ENCODE data around the gene SDR42E2. TPM values are rescaled to one million over a fixed set of nuclear protein-coding genes. Genes with fewer than 3 reads are reported as not detected.
A peak's percentile ranks its signal among the peaks of the same experiment; 100 is the strongest.

The SDR42E2 gene
- total RNA-seq, 2 donors from 2014 or later: not detected

DNA sequence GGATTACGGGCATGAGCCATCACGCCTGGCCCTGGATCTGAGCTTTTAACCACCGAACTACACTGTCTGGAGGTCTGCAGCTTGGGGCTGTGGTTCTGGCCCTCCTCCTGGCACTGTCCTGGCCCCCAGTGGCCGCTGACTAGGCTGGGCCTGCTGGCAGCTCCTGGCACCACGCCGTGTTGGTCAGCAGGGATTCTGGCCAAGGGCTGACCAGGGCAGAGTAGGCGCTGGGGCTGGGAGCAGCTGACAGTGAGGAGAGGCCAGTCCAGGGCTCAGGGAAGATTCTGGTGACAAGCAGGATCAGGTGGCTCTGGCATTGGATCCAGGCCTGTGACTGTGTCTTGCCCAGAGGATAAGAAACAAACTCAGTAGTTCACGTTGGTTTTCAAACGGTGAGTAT, 58.4 kb downstream of the SDR42E2 start:
- H3K27ac ChIP-seq (ENCODE audit: low read depth, low read length): no peak overlapping the region
- H3K27me3 ChIP-seq (ENCODE audit: control insufficient read depth, insufficient read depth, low read length, poor library complexity, severe bottlenecking): no peaks in the 10 kb centered on the region
- Mint-ChIP-seq H3K27ac (no peak overlapping the region), H3K4me3 (no peak overlapping the region), H3K4me1 (peaks cover 6% of the 10 kb centered on the region), H3K9me3 (no peaks in the 10 kb centered on the region), H3K36me3 (ENCODE audit: low read depth) (no peaks in the 10 kb centered on the region), H3K27me3 (ENCODE audit: insufficient read depth) (no peaks in the 10 kb centered on the region)
- no peak for DNase-seq
- peaks cover 7% of the 10 kb centered on the region for H3K4me1 ChIP-seq (ENCODE audit: control insufficient read depth, insufficient read depth, low read length)
- WGBS, 2 experiments (ENCODE audit: insufficient coverage in 1 of 2, insufficient read length in 1 of 2): 94 to 100% methylated on average over 2 to 9 of the region's 9 CpGs
- no peak overlapping the region for H3K4me3 ChIP-seq (ENCODE audit: low read length)
- no peak overlapping the region for H3K9ac ChIP-seq (ENCODE audit: extremely low read depth, low read length, poor library complexity, severe bottlenecking)
- TF ChIP-seq CTCF (conservative IDR thresholded peaks at IDR 0.05): no peak
- H3K9me3 ChIP-seq (ENCODE audit: control insufficient read depth, low read length): no peaks in the 10 kb centered on the region
- no peaks in the 10 kb centered on the region for H3K36me3 ChIP-seq (ENCODE audit: control insufficient read depth, insufficient read depth, low read length)

- H3K4me1 ChIP-seq (ENCODE audit: control insufficient read depth, insufficient read depth, low read length): no peaks in the 10 kb centered on the region
- no peak for TF ChIP-seq CTCF (conservative IDR thresholded peaks at IDR 0.05)
- H3K36me3 ChIP-seq (ENCODE audit: control insufficient read depth, insufficient read depth, low read length): no peaks in the 10 kb centered on the region
- no peak for DNase-seq
- Mint-ChIP-seq H3K9me3 (no peaks in the 10 kb centered on the region), H3K27ac (no peak overlapping the region), H3K4me3 (no peak overlapping the region), H3K36me3 (ENCODE audit: low read depth) (no peaks in the 10 kb centered on the region), H3K4me1 (no peaks in the 10 kb centered on the region), H3K27me3 (ENCODE audit: insufficient read depth) (no peaks in the 10 kb centered on the region)
- no peak overlapping the region for H3K9ac ChIP-seq (ENCODE audit: extremely low read depth, low read length, poor library complexity, severe bottlenecking)
- H3K4me3 ChIP-seq (ENCODE audit: low read length): no peak overlapping the region
- 75 to 89% methylated on average over 1 to 2 of the region's 2 CpGs for WGBS, 2 experiments (ENCODE audit: insufficient coverage in 1 of 2, insufficient read length in 1 of 2)
- no peaks in the 10 kb centered on the region for H3K27me3 ChIP-seq (ENCODE audit: control insufficient read depth, insufficient read depth, low read length, poor library complexity, severe bottlenecking)
- H3K9me3 ChIP-seq (ENCODE audit: control insufficient read depth, low read length): no peaks in the 10 kb centered on the region
- H3K27ac ChIP-seq (ENCODE audit: low read depth, low read length): no peak overlapping the region
Measured at GRCh38 chr16:22222006-22222405, 59.7 kb downstream of the SDR42E2 start.

DNA sequence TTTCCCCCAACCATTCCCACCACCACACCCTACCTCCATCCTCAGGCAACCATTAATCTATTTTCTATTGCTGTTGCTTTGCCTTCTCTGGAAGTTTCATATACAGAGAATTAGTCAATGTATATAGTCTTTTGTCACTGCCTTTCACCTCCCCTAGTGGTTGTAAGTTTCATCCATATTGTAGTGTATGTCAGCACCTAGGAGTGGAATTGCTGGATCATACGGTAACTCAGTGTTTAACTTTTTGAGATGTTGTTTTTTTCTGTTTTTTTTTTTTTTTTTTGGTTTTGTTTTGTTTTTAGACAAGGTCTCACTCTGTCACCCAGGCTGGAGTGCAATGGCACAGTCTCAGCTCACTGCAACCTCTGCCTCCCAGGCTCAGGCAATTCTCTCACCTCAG, 60.7 kb downstream of the SDR42E2 start:
- no peaks in the 10 kb centered on the region for H3K27me3 Mint-ChIP-seq (ENCODE audit: insufficient read depth)
- Histone ChIP-seq H3K27me3 (ENCODE audit: control insufficient read depth, insufficient read depth, low read length, poor library complexity, severe bottlenecking) (no peaks in the 10 kb centered on the region), H3K4me1 (ENCODE audit: control insufficient read depth, insufficient read depth, low read length) (no peaks in the 10 kb centered on the region), H3K4me3 (ENCODE audit: low read length) (no peak overlapping the region), H3K9ac (ENCODE audit: extremely low read depth, low read length, poor library complexity, severe bottlenecking) (no peak overlapping the region), H3K27ac (ENCODE audit: low read depth, low read length) (no peak overlapping the region), H3K9me3 (ENCODE audit: control insufficient read depth, low read length) (no peaks in the 10 kb centered on the region), H3K36me3 (ENCODE audit: control insufficient read depth, insufficient read depth, low read length) (no peaks in the 10 kb centered on the region)
- H3K4me3 Mint-ChIP-seq: no peak overlapping the region
- 100% methylated on average over 1 of the region's 1 CpG; no CpG with 5 or more reads in 1 of the 2 experiments for WGBS, 2 experiments (ENCODE audit: insufficient coverage in 1 of 2, insufficient read length in 1 of 2)
- no peak overlapping the region for H3K27ac Mint-ChIP-seq
- no peaks in the 10 kb centered on the region for H3K9me3 Mint-ChIP-seq
- peak; percentile 43 for TF ChIP-seq CTCF (conservative IDR thresholded peaks at IDR 0.05)
- no peaks in the 10 kb centered on the region for H3K36me3 Mint-ChIP-seq (ENCODE audit: low read depth)
- no peak for DNase-seq
- no peaks in the 10 kb centered on the region for H3K4me1 Mint-ChIP-seq
